HG03175 (cell line): ENCODE data around the gene DLG2.
"Not testable (repeated sequence)": the region's sequence is repeated elsewhere in the genome, so short reads cannot be mapped to it uniquely, and the experiment has no call there.

Source experiments
- ATAC-seq: cut with Tn5 transposase; IDR thresholded peaks from one replicate; pipeline ENCODE4 v1.9.1; 2021; ENCODE audit warnings: mild to moderate bottlenecking, moderate library complexity; ENCODE audit not compliant: unreplicated experiment

Gene DLG2

GRCh38 chr11:84865791-84866535 lies 761.2 kb downstream of the DLG2 start:
- ATAC-seq, result no peak

- no peak for ATAC-seq
These were observed 761.9 kb downstream of the DLG2 start for GRCh38 chr11:84865257-84865656.

GRCh38 chr11:84857746-84858145 lies 769.4 kb downstream of the DLG2 start:
- no peak for ATAC-seq

GRCh38 chr11:84855508-84856245 lies 771.5 kb downstream of the DLG2 start:
- ATAC-seq, result no peak

GRCh38 chr11:84854498-84854880 lies 772.7 kb downstream of the DLG2 start:
- no peak for ATAC-seq

- no peak for ATAC-seq
These were observed 773.2 kb downstream of the DLG2 start for GRCh38 chr11:84853841-84854497.

GRCh38 chr11:84847842-84848241 lies 779.3 kb downstream of the DLG2 start:
- ATAC-seq, result no peak

GRCh38 chr11:84840201-84840600 lies 786.9 kb downstream of the DLG2 start:
- not testable (repeated sequence) for ATAC-seq

GRCh38 chr11:84837402-84838069 lies 789.6 kb downstream of the DLG2 start:
- ATAC-seq, result no peak

GRCh38 chr11:84836371-84836770 lies 790.8 kb downstream of the DLG2 start:
- ATAC-seq, result no peak

GRCh38 chr11:84833488-84834088 lies 793.6 kb downstream of the DLG2 start:
- ATAC-seq, result no peak

- no peak for ATAC-seq
These were observed 796.8 kb downstream of the DLG2 start for GRCh38 chr11:84830372-84830771.

GRCh38 chr11:84829162-84829561 lies 798.0 kb downstream of the DLG2 start:
- no peak for ATAC-seq

- no peak for ATAC-seq
These were observed 798.5 kb downstream of the DLG2 start for GRCh38 chr11:84828616-84829015.

GRCh38 chr11:84825106-84825660 lies 802.0 kb downstream of the DLG2 start:
- no peak for ATAC-seq

- no peak for ATAC-seq
These were observed 802.5 kb downstream of the DLG2 start for GRCh38 chr11:84824624-84825023.

GRCh38 chr11:84819537-84819936 lies 807.6 kb downstream of the DLG2 start:
- ATAC-seq, result no peak

GRCh38 chr11:84819128-84819527 lies 808.0 kb downstream of the DLG2 start:
- ATAC-seq, result no peak

- no peak for ATAC-seq
These were observed 809.1 kb downstream of the DLG2 start for GRCh38 chr11:84817998-84818397.

GRCh38 chr11:84812471-84812969 lies 814.6 kb downstream of the DLG2 start:
- ATAC-seq, result no peak
